ENCODE measurements around the gene SFR1. TPM values are rescaled to one million over a fixed set of nuclear protein-coding genes. Genes with fewer than 3 reads are reported as not detected.

Gene SFR1
- total and polyA plus RNA-seq, 8 donors: 2.5 to 3.7 (median 3.0) TPM

- intact Hi-C loops (cut with DNase I): no loop called here
- no peaks in the 10 kb centered on the region for H3K36me3 ChIP-seq
- 80 to 95% methylated on average over 2 of the region's 2 CpGs for WGBS, 2 donors
- no peak for TF ChIP-seq CTCF (IDR thresholded peaks at IDR 0.05)
- H3K4me3 ChIP-seq: no peak overlapping the region
- ATAC-seq (no peak), DNase-seq (no peak), FAIRE-seq (no peak)
- no peaks in the 10 kb centered on the region for H3K4me1 ChIP-seq
- H3K27ac ChIP-seq: no peak overlapping the region
- H3K9me3 ChIP-seq: no peaks in the 10 kb centered on the region
- no peaks in the 10 kb centered on the region for H3K27me3 ChIP-seq
Observed at GRCh38 chr10:104096692-104097091, 25.3 kb upstream of the SFR1 start.

GRCh38 chr10:104098358-104098925 lies 23.5 kb upstream of the SFR1 start:
- intact Hi-C loops (cut with DNase I): no loop called here
- H3K4me3 ChIP-seq: no peak overlapping the region
- H3K27ac ChIP-seq: no peak overlapping the region
- WGBS, 2 donors: 84 to 91% methylated on average over 4 of the region's 4 CpGs
- no peaks in the 10 kb centered on the region for H3K9me3 ChIP-seq
- H3K4me1 ChIP-seq: no peaks in the 10 kb centered on the region
- no peaks in the 10 kb centered on the region for H3K36me3 ChIP-seq
- TF ChIP-seq CTCF (IDR thresholded peaks at IDR 0.05): no peak
- DNase-seq (no peak), FAIRE-seq (no peak), ATAC-seq (no peak)
- no peaks in the 10 kb centered on the region for H3K27me3 ChIP-seq

- Histone ChIP-seq H3K27me3 (no peaks in the 10 kb centered on the region), H3K4me3 (no peak overlapping the region), H3K36me3 (no peaks in the 10 kb centered on the region), H3K4me1 (no peaks in the 10 kb centered on the region), H3K9me3 (no peaks in the 10 kb centered on the region), H3K27ac (no peak overlapping the region)
- no peak for TF ChIP-seq CTCF (IDR thresholded peaks at IDR 0.05)
- no peak for DNase-seq
- WGBS, 2 donors: 79 to 82% methylated on average over 3 of the region's 3 CpGs
- FAIRE-seq: no peak
- intact Hi-C loops (cut with DNase I): no loop called here
- ATAC-seq: no peak
Observed at GRCh38 chr10:104099269-104099668, 22.7 kb upstream of the SFR1 start.

GRCh38 chr10:104099941-104100340 lies 22.0 kb upstream of the SFR1 start:
- Histone ChIP-seq H3K27me3 (no peaks in the 10 kb centered on the region), H3K9me3 (no peaks in the 10 kb centered on the region), H3K36me3 (no peaks in the 10 kb centered on the region), H3K27ac (no peak overlapping the region), H3K4me3 (no peak overlapping the region), H3K4me1 (no peaks in the 10 kb centered on the region)
- no peak for TF ChIP-seq CTCF (IDR thresholded peaks at IDR 0.05)
- no peak for DNase-seq
- intact Hi-C loops (cut with DNase I): no loop called here
- ATAC-seq: no peak
- no peak for FAIRE-seq

GRCh38 chr10:104100795-104101194 lies 21.2 kb upstream of the SFR1 start:
- no peak for TF ChIP-seq CTCF (IDR thresholded peaks at IDR 0.05)
- no peaks in the 10 kb centered on the region for H3K36me3 ChIP-seq

More at GRCh38 chr10:104100795-104101194, 21.2 kb upstream of the SFR1 start:
- DNase-seq: no peak
- H3K27me3 ChIP-seq: no peaks in the 10 kb centered on the region
- no peak overlapping the region for H3K4me3 ChIP-seq
- WGBS, 2 donors: 0% methylated on average over 1 of the region's 1 CpG
- no peak for ATAC-seq
- H3K27ac ChIP-seq: no peak overlapping the region
- H3K4me1 ChIP-seq: no peaks in the 10 kb centered on the region
- intact Hi-C loops (cut with DNase I): no loop called here
- no peak for FAIRE-seq
- H3K9me3 ChIP-seq: no peaks in the 10 kb centered on the region
